Stomach (tissue), 4 donors: ENCODE measurements around the gene FANCD2OS.

Experiments
- CTCF ChIP-seq, 7 experiments: fragments of 450-650 bp in 4 of 7; fragments of 200-600 bp in 3 of 7; sonication (generic) in 3 of 7; IDR thresholded peaks; one replicate each; pipeline ENCODE4 v1.5.1; 2016 to 2019; ENCODE audit warnings: antibody characterized with exemption in 7 of 7, control low read depth in 2 of 7, mild to moderate bottlenecking in 1 of 7
- EP300 ChIP-seq: sonication (generic); formaldehyde crosslinking; IDR thresholded peaks from one replicate; pipeline ENCODE4 v1.6.1; 2017; ENCODE audit warnings: antibody characterized with exemption
- POLR2A ChIP-seq, 4 donors: fragments of 450-650 bp; IDR thresholded peaks; one replicate each; pipeline ENCODE4 v1.6.1; 2016; ENCODE audit warnings: antibody characterized with exemption in 4 of 4, control low read depth in 2 of 4, mild to moderate bottlenecking in 1 of 4, moderate library complexity in 1 of 4
- POLR2AphosphoS5 ChIP-seq, 3 donors: sonication (generic); formaldehyde crosslinking; IDR thresholded peaks; one replicate each; pipeline ENCODE4 v1.6.1; 2016; ENCODE audit warnings: antibody characterized with exemption in 3 of 3

- TF ChIP-seq POLR2A (IDR thresholded peaks at IDR 0.05), result no peak
- TF ChIP-seq CTCF (IDR thresholded peaks at IDR 0.05), result no peak
- TF ChIP-seq POLR2AphosphoS5 (IDR thresholded peaks at IDR 0.05), result no peak
- no peak for TF ChIP-seq EP300
Measured at GRCh38 chr3:10119376-10119775, 11.3 kb upstream of the FANCD2OS start.
